ENCODE measurements around the gene HDAC4. TPM values are rescaled to one million over a fixed set of nuclear protein-coding genes. Genes with fewer than 3 reads are reported as not detected.

HDAC4 gene
- total and polyA plus RNA-seq, 2 of the 4 experiments (the other 2 are of a cell fraction), result 4.1 to 7.2 TPM

DNA sequence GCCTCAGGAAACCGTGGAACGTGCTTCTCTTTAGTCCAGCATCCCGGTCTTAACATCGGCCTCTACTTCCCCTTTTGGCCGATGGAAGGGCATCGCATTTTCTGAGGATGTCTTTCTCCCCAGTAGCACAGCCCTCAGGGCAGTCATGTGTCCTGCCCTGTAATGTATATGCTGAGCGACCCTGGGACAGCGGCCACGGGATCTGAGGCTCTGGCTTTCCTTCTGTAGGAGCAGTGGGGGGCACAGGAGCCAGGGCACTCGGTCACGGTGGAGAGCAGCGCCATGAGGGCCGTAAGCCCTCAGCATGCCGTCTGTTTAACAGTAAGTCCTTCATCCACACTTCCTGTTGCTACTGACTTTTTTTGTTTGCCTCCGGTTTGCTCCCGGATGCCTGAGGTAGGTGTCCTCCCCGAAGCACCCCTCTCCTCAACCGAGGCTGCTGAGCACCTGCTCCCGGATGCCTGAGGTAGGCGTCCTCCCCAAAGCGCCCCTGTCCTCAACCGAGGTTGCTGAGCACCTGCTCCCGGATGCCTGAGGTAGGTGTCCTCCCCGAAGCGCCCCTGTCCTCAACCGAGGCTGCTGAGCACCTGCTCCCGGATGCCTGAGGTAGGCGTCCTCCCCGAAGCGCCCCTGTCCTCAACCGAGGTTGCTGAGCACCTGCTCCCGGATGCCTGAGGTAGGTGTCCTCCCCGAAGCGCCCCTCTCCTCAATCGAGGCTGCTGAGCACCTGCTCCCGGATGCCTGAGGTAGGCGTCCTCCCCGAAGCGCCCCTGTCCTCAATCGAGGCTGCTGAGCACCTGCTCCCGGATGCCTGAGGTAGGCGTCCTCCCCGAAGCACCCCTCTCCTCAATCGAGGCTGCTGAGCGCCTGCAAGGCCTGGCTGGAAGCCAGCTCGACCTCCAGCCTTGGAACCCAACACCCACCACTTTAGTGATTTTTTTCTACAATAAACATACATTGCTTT lies 169.3 kb downstream of the HDAC4 start:
- Histone ChIP-seq H3K4me3 (ENCODE audit: insufficient read depth, low read depth, low read length) (no peak overlapping the region), H3K9me1 (ENCODE audit: insufficient read depth, low read length) (peaks cover 24% of the 10 kb centered on the region), H3K18ac (ENCODE audit: low read depth, low read length) (no peak overlapping the region), H2AK9ac (replicated peaks; ENCODE audit: low read depth, low read length, poor library complexity) (no peak overlapping the region), H3K4me1 (ENCODE audit: control insufficient read depth, insufficient read depth, low read length) (peaks cover 16% of the 10 kb centered on the region), H2AFZ (replicated peaks; ENCODE audit: low read length, poor library complexity) (no peak overlapping the region), H3K4me2 (ENCODE audit: low read depth, low read length) (no peak overlapping the region), H3K56ac (ENCODE audit: extremely low read depth, insufficient read depth, low read length) (no peak overlapping the region), H3K14ac (replicated peaks; ENCODE audit: low read depth, low read length) (no peak overlapping the region), H3K23ac (ENCODE audit: low read depth, low read length) (no peak overlapping the region), H4K5ac (ENCODE audit: low read depth, low read length) (no peak overlapping the region), H4K8ac (ENCODE audit: low read depth in 2 of 2, low read length in 2 of 2) (no peak overlapping the region), H4K20me1 (ENCODE audit: insufficient read depth, low read length) (peaks cover 16% of the 10 kb centered on the region), H3K27me3 (ENCODE audit: control insufficient read depth, insufficient read depth, low read length) (no peaks in the 10 kb centered on the region), H3K9me3 (ENCODE audit: control insufficient read depth, insufficient read depth, low read length) (no peaks in the 10 kb centered on the region), H3K27ac (ENCODE audit: insufficient read depth, low read length) (no peak overlapping the region), H2BK120ac (ENCODE audit: low read depth, low read length) (no peak overlapping the region), H4K91ac (ENCODE audit: insufficient read depth, low read depth, low read length) (no peak overlapping the region), H3K36me3 (ENCODE audit: control insufficient read depth, insufficient read depth, low read length) (peaks cover 3% of the 10 kb centered on the region; the same call in 1 of the 2 replicates), H3K79me1 (ENCODE audit: low read depth in 1 of 2, low read length in 2 of 2) (peaks cover 20 to 46% of the 10 kb centered on the region in 2 experiments), H3K9ac (ENCODE audit: low read depth, low read length) (no peak overlapping the region), H2BK20ac (ENCODE audit: low read depth, low read length) (no peak overlapping the region), H2AK5ac (ENCODE audit: low read depth, low read length) (no peak overlapping the region), H2BK15ac (ENCODE audit: low read depth, low read length) (no peak overlapping the region), H3K4ac (ENCODE audit: low read depth, low read length) (no peak overlapping the region), H2BK5ac (ENCODE audit: low read depth, low read length, poor library complexity, severe bottlenecking) (no peak overlapping the region)
- CTCF ChIA-PET, result no interaction called here
- POLR2A ChIA-PET (ENCODE audit: unreplicated experiment), result no interaction called here
- intact Hi-C loops (cut with micrococcal nuclease), result no loop called here
- BruUV-seq (replicated peaks), result no TSS peak
- WGBS, 2 experiments (ENCODE audit: extremely low coverage in 2 of 2, insufficient read length in 1 of 2), result 75% methylated on average over 14 of the region's 46 CpGs; no CpG with 5 or more reads in 1 of the 2 experiments
- ATAC-seq (ENCODE audit: low read depth) (no peak), DNase-seq (no peak)
- no peak for TF ChIP-seq RCOR1 (IDR thresholded peaks at IDR 0.05; ENCODE audit: insufficient replicate concordance, low read length)
- dilution Hi-C loops (cut with HindIII; ENCODE audit: low sequenced_read_pairs, unreplicated experiment), result no loop called here
- in situ Hi-C loops (cut with MboI; ENCODE audit: low sequenced_read_pairs), result no loop called here

Measured in IMR-90 (cell line).